ENCODE measurements around the gene TMEM213. TPM values are rescaled to one million over a fixed set of nuclear protein-coding genes. Genes with fewer than 3 reads are reported as not detected.

Gene TMEM213
- total and polyA plus RNA-seq, 10 donors, result 0.05 TPM; not detected in 9

GRCh38 chr7:138845711-138846110, 47.9 kb downstream of the TMEM213 start:
- DNase-seq, result no peak
- Histone ChIP-seq H3K4me3 (no peak overlapping the region), H3K36me3 (no peaks in the 10 kb centered on the region), H3K4me1 (no peaks in the 10 kb centered on the region), H3K27ac (no peak overlapping the region), H3K9me3 (peaks cover 0 to 5% (median 4%) of the 10 kb centered on the region in 8 donors), H3K27me3 (replicated peaks in 1 of 7) (no peaks in the 10 kb centered on the region)
- intact Hi-C loops (cut with DNase I; ENCODE audit: low total_unique reads), result no loop called here
- 24 to 50% (median 36%) methylated on average over 2 of the region's 2 CpGs for WGBS, 5 donors
- no peak for TF ChIP-seq CTCF (IDR thresholded peaks at IDR 0.05 in 8 of 11, conservative IDR thresholded peaks at IDR 0.05 in 3 of 11)
- TF ChIP-seq POLR2A (IDR thresholded peaks at IDR 0.05), result no peak
- no peak for TF ChIP-seq POLR2AphosphoS5 (IDR thresholded peaks at IDR 0.05)

- TF ChIP-seq POLR2A (IDR thresholded peaks at IDR 0.05) (no peak), CTCF (IDR thresholded peaks at IDR 0.05 in 8 of 11, conservative IDR thresholded peaks at IDR 0.05 in 3 of 11) (no peak), POLR2AphosphoS5 (IDR thresholded peaks at IDR 0.05) (no peak)
- no peak overlapping the region for H3K27ac ChIP-seq
- no peaks in the 10 kb centered on the region for H3K36me3 ChIP-seq
- intact Hi-C loops (cut with DNase I; ENCODE audit: low total_unique reads), result no loop called here
- H3K9me3 ChIP-seq, result peaks cover 0 to 5% (median 4%) of the 10 kb centered on the region in 8 donors
- DNase-seq, result no peak
- no peak overlapping the region for H3K4me3 ChIP-seq
- 67 to 80% (median 72%) methylated on average over 3 of the region's 3 CpGs for WGBS, 5 donors
- no peaks in the 10 kb centered on the region for H3K4me1 ChIP-seq
- H3K27me3 ChIP-seq (replicated peaks in 1 of 7), result no peaks in the 10 kb centered on the region
Measured at GRCh38 chr7:138848056-138848980, 50.5 kb downstream of the TMEM213 start.

- Histone ChIP-seq H3K4me1 (no peaks in the 10 kb centered on the region), H3K27ac (no peak overlapping the region), H3K36me3 (no peaks in the 10 kb centered on the region), H3K4me3 (no peak overlapping the region), H3K9me3 (peaks cover 0 to 5% (median 4%) of the 10 kb centered on the region in 8 donors), H3K27me3 (replicated peaks in 1 of 7) (no peaks in the 10 kb centered on the region)
- intact Hi-C loops (cut with DNase I; ENCODE audit: low total_unique reads), result no loop called here
- TF ChIP-seq CTCF (IDR thresholded peaks at IDR 0.05 in 8 of 11, conservative IDR thresholded peaks at IDR 0.05 in 3 of 11) (no peak), POLR2AphosphoS5 (IDR thresholded peaks at IDR 0.05) (no peak), POLR2A (IDR thresholded peaks at IDR 0.05) (no peak)
- WGBS, 5 donors, result 90 to 98% (median 96%) methylated on average over 5 of the region's 5 CpGs
- no peak for DNase-seq
Measured at GRCh38 chr7:138849701-138850100, 51.9 kb downstream of the TMEM213 start.

GRCh38 chr7:138852469-138852868, 54.7 kb downstream of the TMEM213 start:
- no peaks in the 10 kb centered on the region for H3K4me1 ChIP-seq
- no peaks in the 10 kb centered on the region for H3K27me3 ChIP-seq (replicated peaks in 1 of 7)
- no peak overlapping the region for H3K4me3 ChIP-seq
- no peak for DNase-seq
- H3K27ac ChIP-seq, result no peak overlapping the region
- H3K36me3 ChIP-seq, result peaks cover 0 to 1% (median 0%) of the 10 kb centered on the region in 6 donors
- WGBS, 5 donors, result 89 to 95% (median 94%) methylated on average over 5 of the region's 5 CpGs
- intact Hi-C loops (cut with DNase I; ENCODE audit: low total_unique reads), result no loop called here
- TF ChIP-seq CTCF (IDR thresholded peaks at IDR 0.05 in 8 of 11, conservative IDR thresholded peaks at IDR 0.05 in 3 of 11) (no peak), POLR2A (IDR thresholded peaks at IDR 0.05) (no peak), POLR2AphosphoS5 (IDR thresholded peaks at IDR 0.05) (no peak)
- H3K9me3 ChIP-seq, result peaks cover 0 to 18% (median 14%) of the 10 kb centered on the region in 8 donors
